Neural progenitor cell (in vitro differentiated cells): ENCODE data around the gene ASAP2. TPM values are rescaled to one million over a fixed set of nuclear protein-coding genes. Genes with fewer than 3 reads are reported as not detected.

Experiments
- DNase-seq: peaks from one replicate; pipeline ENCODE4 v3.0.0-alpha.2; 2016; ENCODE audit warnings: low spot score
- H2AFZ ChIP-seq: fragments of 200-600 bp; sonication (generic); replicated peaks from 2 replicates; pipeline ENCODE4 v1.6.1; 2016; ENCODE audit warnings: antibody characterized with exemption
- H3F3A ChIP-seq: fragments of 200-600 bp; sonication (generic); 2 replicates; pipeline ENCODE4 v1.6.1; 2016; ENCODE audit warnings: antibody characterized with exemption, low read depth
- H3K27ac ChIP-seq: fragments of 200-600 bp; sonication (generic); 2 replicates; pipeline ENCODE4 v1.5.1; 2016; ENCODE audit warnings: mild to moderate bottlenecking
- H3K27me3 ChIP-seq: fragments of 200-600 bp; sonication (generic); 2 replicates; pipeline ENCODE4 v1.6.1; 2016; ENCODE audit warnings: mild to moderate bottlenecking, moderate library complexity
- H3K36me3 ChIP-seq: fragments of 200-600 bp; sonication (generic); 2 replicates; pipeline ENCODE4 v1.5.1; 2016
- H3K4me1 ChIP-seq: fragments of 200-600 bp; sonication (generic); 2 replicates; pipeline ENCODE4 v1.6.1; 2016; ENCODE audit warnings: mixed run types
- H3K4me2 ChIP-seq: fragments of 200-600 bp; sonication (generic); 2 replicates; pipeline ENCODE4 v1.6.1; 2016
- H3K4me3 ChIP-seq: fragments of 200-600 bp; sonication (generic); 2 replicates; pipeline ENCODE4 v1.5.1; 2016
- H3K79me2 ChIP-seq: fragments of 200-600 bp; sonication (generic); 2 replicates; pipeline ENCODE4 v1.6.1; 2016; ENCODE audit warnings: low read depth
- H3K9ac ChIP-seq: fragments of 200-600 bp; sonication (generic); 2 replicates; pipeline ENCODE4 v1.6.1; 2016
- H3K9me3 ChIP-seq: fragments of 200-600 bp; sonication (generic); 2 replicates; pipeline ENCODE4 v1.5.1; 2016; ENCODE audit warnings: low read depth
- H4K20me1 ChIP-seq: fragments of 200-600 bp; sonication (generic); 2 replicates; pipeline ENCODE4 v1.6.1; 2016; ENCODE audit warnings: low read depth
- H3K27ac Mint-ChIP-seq: 3 replicates; pipeline ENCODE4 v1.8.0; 2021; ENCODE audit warnings: mixed read lengths
- H3K27me3 Mint-ChIP-seq: 2 replicates; pipeline ENCODE4 v1.8.0; 2022; ENCODE audit warnings: low read depth, mild to moderate bottlenecking, inconsistent platforms, moderate library complexity, mixed read lengths; ENCODE audit not compliant: insufficient read depth
- H3K36me3 Mint-ChIP-seq: 3 replicates; pipeline ENCODE4 v1.8.0; 2021; ENCODE audit warnings: mixed read lengths
- H3K4me1 Mint-ChIP-seq: 3 replicates; pipeline ENCODE4 v1.8.0; 2021; ENCODE audit warnings: mixed read lengths
- H3K4me3 Mint-ChIP-seq: 3 replicates; pipeline ENCODE4 v1.8.0; 2021; ENCODE audit warnings: mild to moderate bottlenecking, moderate library complexity, mixed read lengths
- H3K9me3 Mint-ChIP-seq: 3 replicates; pipeline ENCODE4 v1.8.0; 2020; ENCODE audit warnings: mixed read lengths
- CTCF ChIP-seq: fragments of 200-600 bp; sonication (generic); IDR thresholded peaks from 2 replicates; pipeline ENCODE4 v1.5.1; 2017; ENCODE audit warnings: antibody characterized with exemption, mild to moderate bottlenecking
- EZH2 ChIP-seq: fragments of 200-600 bp; sonication (generic); IDR thresholded peaks from 2 replicates; pipeline ENCODE4 v1.6.1; 2017; ENCODE audit warnings: antibody characterized with exemption, mild to moderate bottlenecking, moderate library complexity
- EZH2phosphoT487 ChIP-seq: fragments of 200-600 bp; sonication (generic); IDR thresholded peaks from 2 replicates; pipeline ENCODE4 v1.6.1; 2017; ENCODE audit warnings: antibody characterized with exemption
- total RNA-seq: library from RNA; depleted of rRNA; stranded (reverse); fragments of >200 nt; gene quantifications from 2 replicates; pipeline ENCODE4 v1.2.3, GENCODE V29; 2015; ENCODE audit warnings: low replicate concordance

Gene ASAP2
- total RNA-seq, 1 donor from 2014 or later, result 31.7 TPM

- Histone ChIP-seq H3K4me1 (no peaks in the 10 kb centered on the region), H3K27ac (no peak overlapping the region), H3F3A (no peaks in the 10 kb centered on the region), H3K36me3 (no peaks in the 10 kb centered on the region), H3K9me3 (no peaks in the 10 kb centered on the region), H3K9ac (no peak overlapping the region), H3K4me2 (no peak overlapping the region), H3K4me3 (no peak overlapping the region), H3K27me3 (no peaks in the 10 kb centered on the region), H4K20me1 (no peaks in the 10 kb centered on the region), H3K79me2 (no peaks in the 10 kb centered on the region), H2AFZ (no peak overlapping the region)
- Mint-ChIP-seq H3K36me3 (peaks cover 28% of the 10 kb centered on the region), H3K9me3 (peaks cover under 1% of the 10 kb centered on the region), H3K4me1 (peaks cover 25% of the 10 kb centered on the region), H3K4me3 (no peak overlapping the region), H3K27me3 (peaks cover 2% of the 10 kb centered on the region), H3K27ac (no peak overlapping the region)
- DNase-seq, result no peak
- no peak for TF ChIP-seq EZH2phosphoT487
- no peak for TF ChIP-seq EZH2
- TF ChIP-seq CTCF, result no peak
These were observed 130.1 kb downstream of the ASAP2 start for GRCh38 chr2:9336576-9337314.

- Histone ChIP-seq H3K27ac (no peak overlapping the region), H3K4me2 (no peak overlapping the region), H3K9me3 (no peaks in the 10 kb centered on the region), H3K4me1 (no peaks in the 10 kb centered on the region), H2AFZ (no peak overlapping the region), H4K20me1 (no peaks in the 10 kb centered on the region), H3K27me3 (no peaks in the 10 kb centered on the region), H3F3A (no peaks in the 10 kb centered on the region), H3K4me3 (no peak overlapping the region), H3K36me3 (no peaks in the 10 kb centered on the region), H3K9ac (no peak overlapping the region), H3K79me2 (no peaks in the 10 kb centered on the region)
- Mint-ChIP-seq H3K4me3 (no peak overlapping the region), H3K27me3 (peaks cover 2% of the 10 kb centered on the region), H3K4me1 (peaks cover 26% of the 10 kb centered on the region), H3K27ac (no peak overlapping the region), H3K9me3 (peaks cover 4% of the 10 kb centered on the region), H3K36me3 (peaks cover 37% of the 10 kb centered on the region)
- no peak for TF ChIP-seq EZH2
- no peak for TF ChIP-seq CTCF
- TF ChIP-seq EZH2phosphoT487, result no peak
- no peak for DNase-seq
These were observed 131.3 kb downstream of the ASAP2 start for GRCh38 chr2:9337901-9338300.

- Mint-ChIP-seq H3K4me3 (no peak overlapping the region), H3K27ac (no peak overlapping the region), H3K36me3 (peaks cover 46% of the 10 kb centered on the region), H3K4me1 (peaks cover 11% of the 10 kb centered on the region), H3K27me3 (peaks cover 2% of the 10 kb centered on the region), H3K9me3 (peaks cover 4% of the 10 kb centered on the region)
- Histone ChIP-seq H3K9me3 (no peaks in the 10 kb centered on the region), H3K4me3 (no peak overlapping the region), H3K9ac (no peak overlapping the region), H3K79me2 (no peaks in the 10 kb centered on the region), H3K27me3 (no peaks in the 10 kb centered on the region), H3K4me1 (no peaks in the 10 kb centered on the region), H3K27ac (no peak overlapping the region), H2AFZ (no peak overlapping the region), H3K4me2 (no peak overlapping the region), H3F3A (no peaks in the 10 kb centered on the region), H3K36me3 (no peaks in the 10 kb centered on the region), H4K20me1 (no peaks in the 10 kb centered on the region)
- no peak for DNase-seq
- TF ChIP-seq EZH2phosphoT487, result no peak
- no peak for TF ChIP-seq CTCF
- no peak for TF ChIP-seq EZH2
These were observed 134.8 kb downstream of the ASAP2 start for GRCh38 chr2:9341337-9341887.
